ENCODE data around the gene USP48.

- no peak for TF ChIP-seq E2F6 (IDR thresholded peaks at IDR 0.05; ENCODE audit: borderline replicate concordance, low read depth)
- no peak for TF ChIP-seq CHD2 (IDR thresholded peaks at IDR 0.05; ENCODE audit: low read length, partially characterized antibody)
- TF ChIP-seq FOSL2 (IDR thresholded peaks at IDR 0.05): no peak
- no peak for TF ChIP-seq FOSL2 (CRISPR knock-in tag; IDR thresholded peaks at IDR 0.05)
- no peak for TF ChIP-seq FOXS1 (CRISPR knock-in tag; IDR thresholded peaks at IDR 0.05)
- TF ChIP-seq RAD21 (conservative IDR thresholded peaks at IDR 0.05 in 1 of 2, IDR thresholded peaks at IDR 0.05 in 1 of 2): no peak
- TF ChIP-seq CTCF (IDR thresholded peaks at IDR 0.05): no peak
- TF ChIP-seq MAX (IDR thresholded peaks at IDR 0.05): no peak
- no peak for TF ChIP-seq ZSCAN20 (CRISPR knock-in tag; IDR thresholded peaks at IDR 0.05)
- no peak for TF ChIP-seq HOXA7 (CRISPR knock-in tag; IDR thresholded peaks at IDR 0.05)
- TF ChIP-seq POLR2A (IDR thresholded peaks at IDR 0.05; ENCODE audit: low read length): no peak
- no peak for TF ChIP-seq HMGXB4 (CRISPR knock-in tag; IDR thresholded peaks at IDR 0.05; ENCODE audit: borderline replicate concordance)
- TF ChIP-seq REST (IDR thresholded peaks at IDR 0.05): no peak
- TF ChIP-seq ATOH8 (CRISPR knock-in tag; IDR thresholded peaks at IDR 0.05; ENCODE audit: low read depth): no peak
- TF ChIP-seq KDM1A (IDR thresholded peaks at IDR 0.05; ENCODE audit: low read depth): no peak
Observed at GRCh38 chr1:21648791-21649190, 134.2 kb downstream of the USP48 start.
